HCT116 (cell line): Measurements from ENCODE around the gene AXIN1.

Source experiments
- CBX3 ChIP-seq: IDR thresholded peaks from 2 replicates; pipeline ENCODE4 v1.6.1; 2012; ENCODE audit warnings: low read depth
- CTCF ChIP-seq, 3 experiments: fragments of 200-600 bp in 1 of 3; sonication (generic) in 1 of 3; IDR thresholded peaks in 2 of 3; conservative IDR thresholded peaks in 1 of 3; 2 replicates each; pipeline ENCODE4 v1.5.1; 2012 to 2017; ENCODE audit warnings: low read depth in 2 of 3, low read length in 2 of 3, antibody characterized with exemption in 1 of 3, borderline replicate concordance in 1 of 3, control low read depth in 1 of 3, mild to moderate bottlenecking in 1 of 3, mixed read lengths in 1 of 3, mixed run types in 1 of 3, moderate library complexity in 1 of 3; ENCODE audit not compliant: insufficient read depth in 1 of 3
- EGR1 ChIP-seq: IDR thresholded peaks from 2 replicates; pipeline ENCODE4 v1.6.1; 2012; ENCODE audit warnings: low read depth
- EZH2 ChIP-seq: fragments of 200-600 bp; sonication (generic); IDR thresholded peaks from 2 replicates; pipeline ENCODE4 v1.6.1; 2017; ENCODE audit warnings: antibody characterized with exemption, mixed run types
- EZH2phosphoT487 ChIP-seq: fragments of 200-600 bp; IDR thresholded peaks from 2 replicates; pipeline ENCODE4 v1.6.1; 2018; ENCODE audit warnings: antibody characterized with exemption, borderline replicate concordance
- FOSL1 ChIP-seq: IDR thresholded peaks from 2 replicates; pipeline ENCODE4 v1.6.1; 2012; ENCODE audit warnings: low read depth
- POLR2AphosphoS5 ChIP-seq: IDR thresholded peaks from 2 replicates; pipeline ENCODE4 v1.6.1; 2011; ENCODE audit warnings: mild to moderate bottlenecking, low read depth, low read length, moderate library complexity
- RAD21 ChIP-seq: IDR thresholded peaks from 2 replicates; pipeline ENCODE4 v1.6.1; 2012; ENCODE audit warnings: low read depth, mild to moderate bottlenecking
- SP1 ChIP-seq: IDR thresholded peaks from 2 replicates; pipeline ENCODE4 v1.6.1; 2012; ENCODE audit warnings: low read depth
- YY1 ChIP-seq: IDR thresholded peaks from 2 replicates; pipeline ENCODE4 v1.6.1; 2011; ENCODE audit warnings: low read length, low read depth, moderate library complexity, mild to moderate bottlenecking; ENCODE audit not compliant: insufficient replicate concordance; ENCODE audit errors: extremely low read depth
- ZNF274 ChIP-seq: fragments of 200-500 bp; sonication (Bioruptor generic); IDR thresholded peaks from 2 replicates; pipeline ENCODE4 v1.6.1; 2014; ENCODE audit warnings: mild to moderate bottlenecking, low read depth, low read length, inconsistent platforms
- TF ChIP-seq, protein P1 (sequence below): IDR thresholded peaks from 2 replicates; pipeline ENCODE4 v1.6.1; 2012

GRCh38 chr16:301235-301634 lies 51.3 kb downstream of the AXIN1 start:
- TF ChIP-seq, protein P1, sequence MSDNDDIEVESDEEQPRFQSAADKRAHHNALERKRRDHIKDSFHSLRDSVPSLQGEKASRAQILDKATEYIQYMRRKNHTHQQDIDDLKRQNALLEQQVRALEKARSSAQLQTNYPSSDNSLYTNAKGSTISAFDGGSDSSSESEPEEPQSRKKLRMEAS = no peak
- TF ChIP-seq CTCF (IDR thresholded peaks at IDR 0.05 in 2 of 3, conservative IDR thresholded peaks at IDR 0.05 in 1 of 3; ENCODE audit: borderline replicate concordance in 1 of 3, insufficient read depth in 1 of 3, low read depth in 2 of 3, low read length in 2 of 3) = no peak
- TF ChIP-seq SP1 = no peak
- TF ChIP-seq RAD21 = no peak
- no peak for TF ChIP-seq EGR1
- no peak for TF ChIP-seq POLR2AphosphoS5
- TF ChIP-seq FOSL1 = no peak
- no peak for TF ChIP-seq EZH2
- TF ChIP-seq EZH2phosphoT487 = no peak
- TF ChIP-seq ZNF274 = no peak
- TF ChIP-seq CBX3 = no peak
- TF ChIP-seq YY1 = no peak
